Omental fat pad (tissue), 4 donors: Measurements from ENCODE around the gene MPP2. TPM values are rescaled to one million over a fixed set of nuclear protein-coding genes. Genes with fewer than 3 reads are reported as not detected.
"Not testable (repeated sequence)": the region's sequence is repeated elsewhere in the genome, so short reads cannot be mapped to it uniquely, and the experiment has no call there.

Experiments used
- ATAC-seq: fragments of 150-250 bp; one replicate; pipeline ENCODE4 v1.9.1; 2016; ENCODE audit warnings: mild to moderate bottlenecking, moderate library complexity; ENCODE audit not compliant: low FRiP score
- DNase-seq: peaks from one replicate; pipeline ENCODE4 v3.0.0-alpha.2; 2019; ENCODE audit warnings: low spot score
- total RNA-seq, 4 donors: library from RNA; depleted of rRNA; stranded (reverse); fragments of >200 nt; gene quantifications; one replicate each; pipeline ENCODE4 v1.1.0, GENCODE V29; 2016
- TF ChIP-seq, protein P1 (sequence below), 3 donors: fragments of 450-650 bp; IDR thresholded peaks; one replicate each; pipeline ENCODE4 v1.5.1; 2016 to 2017; ENCODE audit warnings: antibody characterized with exemption in 3 of 3, mild to moderate bottlenecking in 3 of 3, moderate library complexity in 2 of 3

The MPP2 gene
- total RNA-seq, 4 donors from 2014 or later, result 1.3 to 4.5 (median 3.2) TPM

DNA sequence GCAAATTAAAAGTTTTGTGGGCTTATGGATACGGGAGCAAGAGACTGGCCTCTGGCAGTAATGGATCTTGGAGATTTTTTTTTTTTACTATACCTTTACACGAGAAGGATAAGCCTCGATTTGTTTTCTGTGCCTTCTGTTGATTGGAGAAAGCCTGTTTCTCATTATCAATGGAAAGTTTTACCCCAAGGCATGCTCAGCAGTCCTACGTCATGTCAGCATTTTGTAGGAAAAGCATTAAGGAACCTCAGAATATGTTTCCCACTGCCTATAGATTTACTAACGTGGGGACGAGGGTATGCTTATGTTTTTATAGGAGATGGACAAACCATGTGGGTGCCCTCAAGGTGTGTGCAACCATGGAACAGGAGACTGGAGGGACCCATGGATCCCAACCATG, 33.5 kb downstream of the MPP2 start:
- TF ChIP-seq, protein P1, sequence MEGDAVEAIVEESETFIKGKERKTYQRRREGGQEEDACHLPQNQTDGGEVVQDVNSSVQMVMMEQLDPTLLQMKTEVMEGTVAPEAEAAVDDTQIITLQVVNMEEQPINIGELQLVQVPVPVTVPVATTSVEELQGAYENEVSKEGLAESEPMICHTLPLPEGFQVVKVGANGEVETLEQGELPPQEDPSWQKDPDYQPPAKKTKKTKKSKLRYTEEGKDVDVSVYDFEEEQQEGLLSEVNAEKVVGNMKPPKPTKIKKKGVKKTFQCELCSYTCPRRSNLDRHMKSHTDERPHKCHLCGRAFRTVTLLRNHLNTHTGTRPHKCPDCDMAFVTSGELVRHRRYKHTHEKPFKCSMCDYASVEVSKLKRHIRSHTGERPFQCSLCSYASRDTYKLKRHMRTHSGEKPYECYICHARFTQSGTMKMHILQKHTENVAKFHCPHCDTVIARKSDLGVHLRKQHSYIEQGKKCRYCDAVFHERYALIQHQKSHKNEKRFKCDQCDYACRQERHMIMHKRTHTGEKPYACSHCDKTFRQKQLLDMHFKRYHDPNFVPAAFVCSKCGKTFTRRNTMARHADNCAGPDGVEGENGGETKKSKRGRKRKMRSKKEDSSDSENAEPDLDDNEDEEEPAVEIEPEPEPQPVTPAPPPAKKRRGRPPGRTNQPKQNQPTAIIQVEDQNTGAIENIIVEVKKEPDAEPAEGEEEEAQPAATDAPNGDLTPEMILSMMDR (IDR thresholded peaks at IDR 0.05), result no peak
- DNase-seq (no peak), ATAC-seq (no peak)

DNA sequence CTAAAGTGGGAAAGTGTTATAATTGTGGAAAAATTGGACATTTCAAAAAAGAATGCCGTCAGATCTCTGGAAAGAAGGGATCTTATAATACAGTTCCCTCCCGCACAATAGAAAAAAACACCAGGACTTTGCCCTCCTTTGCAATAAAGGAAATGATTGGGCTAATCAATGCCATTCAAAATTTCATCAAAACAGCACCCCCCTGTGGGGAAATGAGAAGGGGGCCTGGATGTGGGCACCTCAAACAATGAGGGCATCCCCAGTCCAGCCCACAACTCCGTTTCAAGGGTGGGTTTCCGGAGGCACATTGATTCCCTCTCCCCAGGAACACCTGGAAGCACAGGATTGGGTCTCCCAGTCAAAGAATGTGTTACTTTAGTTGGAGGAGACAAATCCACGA, 34.2 kb downstream of the MPP2 start:
- ATAC-seq, result no peak
- TF ChIP-seq, protein P1 (IDR thresholded peaks at IDR 0.05), result no peak
- DNase-seq, result no peak

DNA sequence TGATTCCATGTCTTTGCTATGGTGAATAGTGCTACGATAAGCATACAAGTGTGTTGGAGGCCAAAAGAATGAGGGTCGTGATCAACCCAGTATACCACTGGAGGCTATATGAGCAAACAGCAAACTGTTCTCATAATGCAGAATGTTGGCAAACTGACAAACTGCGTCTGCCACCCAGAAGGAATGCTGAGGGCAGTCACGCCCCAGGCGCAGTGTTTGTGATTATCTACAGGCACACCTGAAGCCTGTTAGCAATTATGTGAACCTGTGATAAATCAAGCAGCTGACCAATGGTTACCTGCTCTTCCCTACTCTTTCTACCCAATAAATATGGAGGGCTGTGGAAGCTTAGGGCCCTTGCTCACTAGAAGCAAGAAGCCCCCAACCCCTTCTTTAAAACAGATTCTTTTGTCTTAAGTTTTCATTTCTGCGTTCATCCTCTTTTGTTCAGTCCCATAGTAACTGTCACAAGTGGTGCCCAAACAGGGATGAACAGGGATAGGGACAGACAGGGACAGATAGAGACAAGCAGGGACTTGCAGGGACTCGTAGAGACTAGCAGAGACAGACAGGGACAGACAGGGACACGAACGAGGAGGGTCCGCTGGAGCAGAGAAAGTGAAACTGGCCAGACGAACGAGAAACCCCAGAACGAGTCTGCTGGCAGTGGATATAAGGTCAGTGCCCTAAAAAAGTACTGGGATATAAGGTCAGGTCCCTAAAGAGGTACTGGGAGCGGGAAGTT, 35.2 kb downstream of the MPP2 start:
- DNase-seq (no peak), ATAC-seq (no peak)
- TF ChIP-seq, protein P1 (IDR thresholded peaks at IDR 0.05), result no peak

DNA sequence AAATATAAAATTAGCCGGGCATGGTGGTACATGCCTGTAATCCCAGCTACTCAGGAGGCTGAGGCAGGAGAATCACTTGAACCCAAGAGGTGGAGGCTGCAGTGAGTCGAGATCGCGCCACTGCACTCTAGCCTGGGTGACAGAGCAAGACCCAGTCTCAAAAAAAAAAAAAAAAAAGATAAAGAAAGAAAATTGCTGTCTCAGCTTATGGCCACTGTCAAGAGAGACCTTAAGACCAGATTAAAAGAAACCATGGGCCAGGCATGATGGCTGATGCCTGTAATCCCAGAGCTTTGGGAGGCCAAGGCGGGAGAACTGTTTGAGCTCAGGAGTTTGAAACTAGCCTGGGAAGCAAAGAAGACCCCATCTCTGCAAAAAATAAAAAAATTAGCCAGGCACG, 38.3 kb downstream of the MPP2 start:
- DNase-seq, ATAC-seq: not testable (repeated sequence)

DNA sequence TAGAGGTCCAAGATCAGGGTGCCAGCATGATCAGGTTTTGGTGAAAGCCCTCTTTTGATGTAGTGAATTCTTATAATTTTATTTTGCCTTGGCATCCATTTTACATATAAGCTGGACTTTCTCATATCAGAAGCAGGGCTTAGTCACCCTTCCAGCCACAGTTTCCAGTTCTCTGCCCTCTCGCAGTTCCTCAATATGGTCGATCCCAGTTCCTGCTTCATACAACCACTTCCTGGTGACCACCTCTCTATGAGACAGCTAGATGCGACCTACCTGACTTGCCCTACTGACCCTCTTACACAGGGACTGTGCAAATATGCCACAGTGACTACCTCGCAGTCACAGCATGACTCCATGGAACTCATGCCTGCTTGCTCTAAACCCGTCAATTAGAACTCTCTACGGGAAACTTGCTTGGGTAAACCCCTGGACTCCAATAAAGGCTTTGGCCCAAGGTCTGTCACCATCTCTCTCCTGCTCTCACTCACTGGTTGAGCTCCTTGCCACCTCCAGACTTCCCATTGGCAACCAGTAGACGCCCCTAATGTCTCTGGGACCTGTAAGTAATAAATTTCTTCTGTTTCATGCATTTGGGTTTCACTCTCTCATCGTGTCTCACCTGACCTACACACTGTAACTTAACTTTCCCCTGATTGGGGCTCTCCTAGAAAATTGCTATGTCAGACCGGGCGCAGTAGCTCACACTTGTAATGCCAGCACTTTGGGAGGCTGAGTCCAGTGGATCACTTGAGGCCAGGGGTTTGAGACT, 38.9 kb downstream of the MPP2 start:
- DNase-seq (no peak), ATAC-seq (no peak)
- TF ChIP-seq, protein P1 (IDR thresholded peaks at IDR 0.05), result no peak

DNA sequence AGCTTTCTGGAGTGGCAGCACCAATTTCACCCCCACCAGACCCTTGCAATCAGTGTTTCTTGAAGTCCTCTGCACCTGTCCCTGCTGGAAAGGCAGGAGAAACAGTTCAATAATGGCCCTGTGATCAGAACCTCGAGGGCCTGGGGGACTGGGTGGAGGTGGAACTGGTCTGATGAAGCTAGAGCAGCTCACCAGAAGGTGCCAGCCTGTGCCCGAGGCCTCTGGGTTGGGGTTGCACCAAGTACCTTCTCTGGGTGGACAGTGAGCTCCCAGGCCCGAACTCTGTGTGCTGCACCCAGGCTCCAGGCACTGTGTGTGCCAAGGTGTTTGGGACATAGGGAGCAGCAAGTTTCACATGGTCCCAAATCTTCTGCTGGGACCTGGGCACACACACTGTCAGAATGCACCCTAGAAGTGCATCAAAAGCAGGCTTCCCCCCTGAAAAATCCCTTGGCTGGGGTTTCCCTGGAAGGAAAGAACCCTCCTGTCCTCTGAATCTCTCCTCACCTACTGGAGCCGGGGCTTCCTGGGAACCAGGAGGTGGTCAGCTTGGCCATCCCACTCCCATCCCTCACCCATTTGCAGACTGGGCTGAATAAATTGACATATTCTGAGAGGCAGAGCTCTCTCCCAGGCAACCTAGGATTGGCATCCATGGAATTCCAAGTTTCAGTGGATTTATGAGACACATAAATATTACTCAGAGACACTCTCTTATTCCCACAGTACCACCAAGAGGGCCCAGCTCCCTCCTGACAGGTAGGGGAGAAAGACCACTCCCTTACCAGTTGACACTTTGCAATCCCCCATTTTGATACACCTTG, 43.0 kb downstream of the MPP2 start:
- ATAC-seq (no peak), DNase-seq (no peak)
- TF ChIP-seq, protein P1 (IDR thresholded peaks at IDR 0.05), result no peak

DNA sequence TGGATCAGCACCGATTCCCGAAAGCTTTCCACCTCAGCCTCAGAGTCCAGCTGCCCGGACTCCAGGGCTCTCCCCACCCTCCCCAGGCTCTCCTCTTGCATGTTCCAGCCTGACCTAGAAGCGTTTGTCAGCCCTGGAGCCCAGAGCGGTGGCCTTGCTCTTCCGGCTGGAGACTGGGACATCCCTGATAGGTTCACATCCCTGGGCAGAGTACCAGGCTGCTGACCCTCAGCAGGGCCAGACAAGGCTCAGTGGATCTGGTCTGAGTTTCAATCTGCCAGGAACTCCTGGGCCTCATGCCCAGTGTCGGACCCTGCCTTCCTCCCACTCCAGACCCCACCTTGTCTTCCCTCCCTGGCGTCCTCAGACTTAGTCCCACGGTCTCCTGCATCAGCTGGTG, 45.4 kb downstream of the MPP2 start:
- TF ChIP-seq, protein P1 (IDR thresholded peaks at IDR 0.05), result no peak
- no peak for ATAC-seq
- DNase-seq, result no peak
